Keratinocyte (primary cell): ENCODE results near the gene HMGCS2. TPM values are rescaled to one million over a fixed set of nuclear protein-coding genes. Genes with fewer than 3 reads are reported as not detected.

Experiments used
- DNase-seq: peaks from one replicate; pipeline ENCODE4 v3.0.0-alpha.2; 2011; ENCODE audit warnings: low read depth, missing footprints, low spot score
- FAIRE-seq: peaks from 2 replicates; lab custom pipeline; 2011; peaks lifted over from hg19 to GRCh38; lab: Jason Lieb, UNC
- H2AFZ ChIP-seq: 2 replicates; pipeline ENCODE4 v1.6.0; 2012; ENCODE audit warnings: low read length, control low read depth, inconsistent platforms; ENCODE audit not compliant: control insufficient read depth
- H3K27ac ChIP-seq: 2 replicates; pipeline ENCODE4 v1.5.1; 2011; ENCODE audit warnings: low read length; ENCODE audit not compliant: control insufficient read depth, insufficient read depth
- H3K27me3 ChIP-seq: 3 replicates; pipeline ENCODE4 v1.6.0; 2011; ENCODE audit warnings: low read length; ENCODE audit not compliant: control insufficient read depth, insufficient read depth; ENCODE audit errors: extremely low read depth
- H3K36me3 ChIP-seq, 2 experiments: 2 replicates in 1 of 2; 3 replicates in 1 of 2; pipeline ENCODE4 v1.5.1; 2011; ENCODE audit warnings: low read length in 2 of 2, mild to moderate bottlenecking in 1 of 2; ENCODE audit not compliant: control insufficient read depth in 2 of 2, insufficient read depth in 2 of 2; ENCODE audit errors: extremely low read depth in 1 of 2
- H3K4me1 ChIP-seq: 3 replicates; pipeline ENCODE4 v1.5.1; 2011; ENCODE audit warnings: low read length; ENCODE audit not compliant: control insufficient read depth, insufficient read depth; ENCODE audit errors: extremely low read depth
- H3K4me2 ChIP-seq: 3 replicates; pipeline ENCODE4 v1.6.0; 2011; ENCODE audit warnings: low read depth, low read length; ENCODE audit not compliant: control insufficient read depth, insufficient read depth; ENCODE audit errors: extremely low read depth
- H3K4me3 ChIP-seq, 3 experiments: fragments of 200-600 bp in 1 of 3; sonication (generic) in 1 of 3; 2 replicates in 2 of 3; 3 replicates in 1 of 3; pipeline ENCODE4 v1.5.1; 2011 to 2016; ENCODE audit warnings: low read length in 3 of 3, mild to moderate bottlenecking in 3 of 3, control low read depth in 2 of 3, inconsistent platforms in 1 of 3, low read depth in 1 of 3, mixed read lengths in 1 of 3, mixed run types in 1 of 3, moderate library complexity in 1 of 3; ENCODE audit not compliant: control insufficient read depth in 2 of 3, insufficient read depth in 2 of 3; ENCODE audit errors: extremely low read depth in 1 of 3
- H3K79me2 ChIP-seq: 2 replicates; pipeline ENCODE4 v1.6.0; 2012; ENCODE audit warnings: low read length; ENCODE audit not compliant: control insufficient read depth, insufficient read depth
- H3K9ac ChIP-seq: 3 replicates; pipeline ENCODE4 v1.6.0; 2011; ENCODE audit warnings: low read length; ENCODE audit not compliant: control insufficient read depth, insufficient read depth; ENCODE audit errors: extremely low read depth
- H3K9me1 ChIP-seq: 3 replicates; pipeline ENCODE4 v1.6.0; 2011; ENCODE audit warnings: low read length; ENCODE audit not compliant: control insufficient read depth, insufficient read depth; ENCODE audit errors: extremely low read depth
- H3K9me3 ChIP-seq: 2 replicates; pipeline ENCODE4 v1.5.1; 2012; ENCODE audit warnings: low read depth, low read length; ENCODE audit not compliant: control insufficient read depth
- H4K20me1 ChIP-seq: 3 replicates; pipeline ENCODE4 v1.6.0; 2011; ENCODE audit warnings: low read length; ENCODE audit not compliant: control insufficient read depth, insufficient read depth; ENCODE audit errors: extremely low read depth
- CTCF ChIP-seq, 3 experiments: IDR thresholded peaks in 1 of 3; conservative IDR thresholded peaks in 1 of 3; optimal IDR thresholded peaks in 1 of 3; 2 replicates in 2 of 3; 3 replicates in 1 of 3; pipeline versions ENCODE3 to v1.5.1; 2011; ENCODE audit warnings: low read length in 3 of 3, mild to moderate bottlenecking in 3 of 3, moderate library complexity in 2 of 3, control low read depth in 1 of 3, inconsistent platforms in 1 of 3; ENCODE audit not compliant: insufficient read depth in 2 of 3; ENCODE audit errors: extremely low read depth in 1 of 3
- EZH2 ChIP-seq: IDR thresholded peaks from one replicate; pipeline ENCODE4 v1.6.1; 2012; ENCODE audit warnings: inconsistent platforms, mild to moderate bottlenecking, low read length, moderate library complexity
- dilution Hi-C: fragments of 300-500 bp; cut with MboI; formaldehyde crosslinking; loops from one replicate; pipeline ENCODE4 v1.7.0; 2020; ENCODE audit warnings: low sequenced_read_pairs; ENCODE audit not compliant: extremely low pct_ligation_motif_present
- polyA plus RNA-seq, 5 experiments: library from polyadenylated mRNA; depleted of rRNA in 3 of 5; stranded (reverse) in 3 of 5; stranded (forward) in 1 of 5; unstranded in 1 of 5; fragments of >200 nt; gene quantifications; 1 replicate in 1 of 5; 2 replicates in 3 of 5; 3 replicates in 1 of 5; pipeline versions ENCODE4 v1.2.1 to v1.2.3, GENCODE V29; 2011 to 2012; ENCODE audit warnings: missing spikeins in 2 of 5, low read depth in 1 of 5, low replicate concordance in 1 of 5

HMGCS2 gene
- polyA plus RNA-seq, 1 donor (not counting 4 experiments of a cell fraction or from before 2014, with no cell fraction given), result not detected

GRCh38 chr1:119784191-119784781 is 15.6 kb upstream of the HMGCS2 start:
- Histone ChIP-seq H3K9me1 (no peaks in the 10 kb centered on the region), H3K9me3 (no peaks in the 10 kb centered on the region), H3K79me2 (no peaks in the 10 kb centered on the region), H3K36me3 (no peaks in the 10 kb centered on the region), H3K4me3 (no peak overlapping the region), H3K27ac (no peak overlapping the region), H3K27me3 (no peaks in the 10 kb centered on the region), H3K9ac (no peak overlapping the region), H3K4me1 (peaks cover 24% of the 10 kb centered on the region), H2AFZ (no peak overlapping the region), H3K4me2 (no peak overlapping the region), H4K20me1 (no peaks in the 10 kb centered on the region)
- FAIRE-seq (no peak), DNase-seq (no peak)
- TF ChIP-seq CTCF (optimal IDR thresholded peaks at IDR 0.05 in 1 of 3, IDR thresholded peaks at IDR 0.05 in 1 of 3, conservative IDR thresholded peaks at IDR 0.05 in 1 of 3; ENCODE audit: extremely low read depth in 1 of 3, insufficient read depth in 2 of 3, low read length in 3 of 3), result no peak
- no peak for TF ChIP-seq EZH2
- dilution Hi-C loops, result no loop called here

- no peak for FAIRE-seq
- Histone ChIP-seq H4K20me1 (no peaks in the 10 kb centered on the region), H3K79me2 (no peaks in the 10 kb centered on the region), H3K4me1 (peaks cover 24% of the 10 kb centered on the region), H3K4me2 (no peak overlapping the region), H3K9ac (no peak overlapping the region), H3K36me3 (no peaks in the 10 kb centered on the region), H3K9me3 (no peaks in the 10 kb centered on the region), H3K27ac (no peak overlapping the region), H3K27me3 (no peaks in the 10 kb centered on the region), H3K9me1 (no peaks in the 10 kb centered on the region), H3K4me3 (no peak overlapping the region), H2AFZ (no peak overlapping the region)
- DNase-seq, result no peak
- no peak for TF ChIP-seq CTCF (optimal IDR thresholded peaks at IDR 0.05 in 1 of 3, IDR thresholded peaks at IDR 0.05 in 1 of 3, conservative IDR thresholded peaks at IDR 0.05 in 1 of 3; ENCODE audit: extremely low read depth in 1 of 3, insufficient read depth in 2 of 3, low read length in 3 of 3)
- no peak for TF ChIP-seq EZH2
- dilution Hi-C loops, result no loop called here
Observed at GRCh38 chr1:119783354-119784185, 14.9 kb upstream of the HMGCS2 start.
